Effector memory CD8-positive, alpha-beta T cell (primary cell): Measurements from ENCODE around the gene DNAJB6.
"Not testable (repeated sequence)": the region's sequence is repeated elsewhere in the genome, so short reads cannot be mapped to it uniquely, and the experiment has no call there.

Experiments used
- ATAC-seq: fragments of 150-1000 bp; cut with Tn5 transposase; replicated peaks from 2 replicates; pipeline ENCODE4 v1.10.0; 2021; ENCODE audit warnings: mild to moderate bottlenecking, moderate library complexity
- DNase-seq, 3 experiments: peaks; one replicate each; pipeline ENCODE4 v3.0.0; 2021
- H3K27ac Mint-ChIP-seq, 2 donors: one replicate each; pipeline ENCODE4 v1.8.0; 2022; ENCODE audit warnings: mild to moderate bottlenecking in 2 of 2, mixed read lengths in 2 of 2, moderate library complexity in 2 of 2
- H3K27me3 Mint-ChIP-seq, 2 donors: one replicate each; pipeline ENCODE4 v1.8.0; 2022; ENCODE audit warnings: mixed read lengths in 2 of 2
- H3K36me3 Mint-ChIP-seq: one replicate; pipeline ENCODE4 v1.8.0; 2022; ENCODE audit warnings: mild to moderate bottlenecking, moderate library complexity, mixed read lengths; ENCODE audit not compliant: insufficient read depth
- H3K4me1 Mint-ChIP-seq, 2 donors: one replicate each; pipeline ENCODE4 v1.8.0; 2022; ENCODE audit warnings: low read depth in 2 of 2, mixed read lengths in 2 of 2
- H3K4me3 Mint-ChIP-seq, 2 donors: one replicate each; pipeline ENCODE4 v1.8.0; 2022; ENCODE audit warnings: mild to moderate bottlenecking in 2 of 2, mixed read lengths in 2 of 2, moderate library complexity in 2 of 2
- H3K9me3 Mint-ChIP-seq, 2 donors: one replicate each; pipeline ENCODE4 v1.8.0; 2022; ENCODE audit warnings: mixed read lengths in 2 of 2

Gene DNAJB6

GRCh38 chr7:157306846-157307838, 29.7 kb upstream of the DNAJB6 start:
- H3K4me3 Mint-ChIP-seq: no peak overlapping the region
- peaks cover 26 to 27% of the 10 kb centered on the region in 2 donors for H3K4me1 Mint-ChIP-seq
- DNase-seq (no peak), ATAC-seq (no peak)
- peak overlapping the region; percentile 66 to 90 for H3K27ac Mint-ChIP-seq
- H3K9me3 Mint-ChIP-seq: no peaks in the 10 kb centered on the region
- H3K27me3 Mint-ChIP-seq: no peaks in the 10 kb centered on the region
- H3K36me3 Mint-ChIP-seq: peaks cover 18% of the 10 kb centered on the region

DNA sequence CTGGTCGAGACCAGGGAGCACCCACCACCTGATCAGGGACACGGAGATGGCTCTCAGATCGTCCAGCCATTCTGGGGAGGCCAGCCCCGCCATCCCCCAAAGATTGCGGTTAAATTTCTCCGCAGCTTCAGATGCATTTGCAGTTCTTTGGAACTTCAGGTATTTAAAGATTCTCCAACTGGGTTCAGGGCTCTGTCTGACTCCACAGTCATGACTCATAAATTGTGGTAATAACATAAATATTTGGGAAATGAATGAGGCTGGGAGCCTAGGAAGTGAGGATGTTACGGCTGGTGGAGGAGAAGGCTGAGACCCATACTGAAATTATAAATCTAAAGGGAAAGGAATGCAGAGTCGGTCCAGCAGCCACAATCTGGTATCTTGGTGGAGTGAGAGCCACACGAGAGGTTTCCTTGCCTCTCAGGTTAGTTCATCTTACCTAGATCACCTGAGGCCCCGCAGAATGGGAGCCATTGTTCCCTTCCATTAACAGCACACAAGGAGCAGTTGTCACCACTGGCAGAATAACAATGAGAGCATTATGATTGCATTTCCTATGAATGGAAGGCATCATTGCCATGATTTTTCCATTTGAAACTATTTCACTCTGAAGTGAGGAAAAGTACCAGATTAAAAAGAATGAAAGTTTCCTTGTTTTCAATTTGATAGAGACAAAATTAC, 26.7 kb upstream of the DNAJB6 start:
- DNase-seq: no peak

DNA sequence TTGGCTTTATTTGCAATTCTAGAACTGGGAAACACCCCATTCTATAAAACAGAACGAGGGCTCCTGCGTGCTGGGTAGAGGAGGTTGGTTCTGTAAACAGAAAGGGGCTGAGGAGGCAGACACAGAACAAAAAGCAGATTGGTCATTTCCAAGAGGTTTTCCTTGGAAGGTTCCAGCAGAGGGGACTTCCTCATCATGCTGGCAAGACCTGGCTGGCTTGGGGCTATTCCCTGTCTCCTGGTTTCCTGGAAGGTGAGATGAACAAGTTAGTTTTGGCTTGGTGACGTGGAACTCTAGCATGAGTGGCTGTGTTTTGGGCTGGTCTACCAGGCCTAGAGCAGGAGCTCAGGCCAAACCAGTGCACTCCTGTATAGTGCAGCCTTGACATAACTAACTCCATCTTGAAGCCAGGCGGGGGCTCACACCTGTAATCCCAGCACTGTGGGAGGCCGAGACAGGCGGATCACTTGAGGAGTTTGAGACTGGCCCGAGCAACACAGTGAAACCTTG, 26.1 kb upstream of the DNAJB6 start:
- Mint-ChIP-seq H3K27ac (no peak overlapping the region), H3K36me3 (peaks cover 13% of the 10 kb centered on the region), H3K27me3 (no peaks in the 10 kb centered on the region), H3K9me3 (no peaks in the 10 kb centered on the region), H3K4me3 (no peak overlapping the region), H3K4me1 (peaks cover 10 to 12% of the 10 kb centered on the region in 2 donors)
- ATAC-seq (no peak), DNase-seq (no peak)

More for the DNA sequence above, 26.7 kb upstream of the DNAJB6 start:
- peak overlapping the region in 1 of 2 donors; percentile 17 for H3K27ac Mint-ChIP-seq
- H3K36me3 Mint-ChIP-seq: peaks cover 13% of the 10 kb centered on the region
- H3K4me1 Mint-ChIP-seq: peaks cover 10 to 14% of the 10 kb centered on the region in 2 donors
- no peak overlapping the region for H3K4me3 Mint-ChIP-seq
- H3K9me3 Mint-ChIP-seq: no peaks in the 10 kb centered on the region
- no peak for ATAC-seq
- no peaks in the 10 kb centered on the region for H3K27me3 Mint-ChIP-seq

DNA sequence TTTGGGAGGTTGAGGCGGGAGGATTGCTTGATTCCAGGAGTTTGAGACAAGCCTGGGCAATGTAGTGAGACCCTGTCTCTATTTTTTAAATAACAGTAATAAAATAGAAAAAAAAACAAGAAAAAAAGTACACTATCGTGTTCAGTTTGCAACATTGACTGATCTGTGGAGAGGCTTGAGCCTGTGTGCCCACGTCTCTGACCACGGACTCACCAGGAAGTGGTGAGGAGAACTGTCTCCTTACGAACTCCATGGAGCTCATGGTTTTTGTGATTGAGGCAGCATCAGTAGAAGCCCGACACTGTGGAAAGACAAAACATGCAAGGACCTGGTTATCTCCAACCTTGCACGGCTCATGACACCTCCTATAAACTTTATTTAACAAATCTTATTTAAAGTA, 23.9 kb upstream of the DNAJB6 start:
- Mint-ChIP-seq H3K4me3 (no peak overlapping the region), H3K36me3 (peaks cover 3% of the 10 kb centered on the region), H3K4me1 (peaks cover 0 to 5% of the 10 kb centered on the region in 2 donors), H3K27me3 (no peaks in the 10 kb centered on the region), H3K9me3 (no peaks in the 10 kb centered on the region), H3K27ac (no peak overlapping the region)
- DNase-seq (no peak), ATAC-seq (no peak)

DNA sequence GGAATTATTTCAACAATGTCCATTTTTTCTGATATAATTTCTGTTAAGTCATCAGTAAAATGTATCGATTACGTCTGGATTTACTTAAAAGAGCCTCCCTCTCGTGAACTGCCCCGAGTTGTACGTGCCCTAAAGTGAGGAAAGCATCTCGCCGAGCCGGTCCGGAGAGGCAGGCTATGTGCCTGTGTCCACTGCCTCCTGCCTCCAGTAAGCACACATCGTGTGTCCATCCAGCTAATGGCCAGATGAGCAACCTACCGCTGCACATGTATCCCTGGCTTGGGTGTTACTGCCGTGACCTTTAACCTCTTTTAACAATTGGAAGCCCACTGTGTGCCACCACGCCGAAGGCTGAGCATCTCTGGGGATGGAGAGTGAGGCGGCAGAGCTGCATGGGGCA, 23.2 kb upstream of the DNAJB6 start:
- no peaks in the 10 kb centered on the region for H3K9me3 Mint-ChIP-seq
- ATAC-seq: no peak
- no peak overlapping the region for H3K4me3 Mint-ChIP-seq
- H3K27me3 Mint-ChIP-seq: no peaks in the 10 kb centered on the region
- H3K36me3 Mint-ChIP-seq: peaks cover 3% of the 10 kb centered on the region
- peaks cover 0 to 4% of the 10 kb centered on the region in 2 donors for H3K4me1 Mint-ChIP-seq
- H3K27ac Mint-ChIP-seq: no peak overlapping the region
- DNase-seq: no peak

DNA sequence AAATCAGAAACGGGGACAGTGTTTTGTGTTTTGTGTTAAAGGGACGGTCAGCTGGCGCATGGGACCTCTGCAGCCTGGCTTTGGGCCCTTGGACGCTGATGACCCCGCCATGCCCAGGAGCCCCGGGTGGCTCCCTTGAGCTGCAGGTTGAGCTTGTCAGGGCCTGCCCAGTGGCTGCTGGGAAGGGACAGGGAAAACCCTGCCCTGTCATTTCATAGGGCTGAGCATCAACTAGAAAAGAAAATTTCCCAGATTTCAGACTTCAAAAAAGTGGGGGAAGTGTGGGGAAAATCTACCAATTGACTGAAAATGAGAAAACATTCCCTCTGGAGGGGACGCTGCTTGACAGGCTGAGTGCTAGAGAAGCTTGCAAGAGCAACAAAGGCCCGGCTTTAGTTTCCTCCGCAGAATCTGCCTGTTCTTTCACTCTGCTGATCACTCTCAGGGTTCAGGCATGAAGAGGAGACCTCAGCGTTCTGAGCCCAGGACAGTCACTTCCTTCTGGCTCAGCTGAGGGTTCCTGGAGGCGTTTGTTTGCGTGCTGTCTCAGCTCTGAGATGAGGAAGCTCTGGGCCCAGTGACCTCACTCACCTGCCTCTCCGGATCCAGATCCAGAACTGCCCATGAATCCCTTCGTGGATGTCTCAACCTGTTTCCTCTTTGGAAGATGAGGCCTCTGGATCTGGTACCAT, 18.6 kb upstream of the DNAJB6 start:
- no peak for ATAC-seq
- H3K4me3 Mint-ChIP-seq: no peak overlapping the region

DNA sequence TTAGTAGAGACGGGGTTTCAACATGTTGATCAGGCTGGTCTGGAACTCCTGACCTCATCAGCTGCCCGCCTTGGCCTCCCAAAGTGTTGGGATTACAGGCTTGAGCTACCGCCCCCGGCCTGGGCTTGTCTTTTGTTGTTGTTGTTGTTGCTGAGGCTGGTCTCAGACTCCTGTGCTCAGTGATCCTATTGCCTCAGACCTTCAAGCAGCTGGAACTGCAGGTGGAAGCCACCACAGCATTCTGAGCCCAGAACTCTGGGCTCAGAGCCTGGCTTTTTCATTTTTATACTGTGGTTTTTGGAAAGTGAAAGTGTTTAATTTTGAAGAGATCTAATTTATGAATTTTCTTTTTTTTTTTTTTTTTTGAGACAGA, 16.2 kb upstream of the DNAJB6 start:
- Mint-ChIP-seq H3K36me3 (peaks cover 3% of the 10 kb centered on the region), H3K4me1 (peaks cover 0 to 4% of the 10 kb centered on the region in 2 donors), H3K27ac (no peak overlapping the region), H3K4me3 (no peak overlapping the region), H3K9me3 (no peaks in the 10 kb centered on the region), H3K27me3 (peaks cover 0 to 5% of the 10 kb centered on the region in 2 donors)
- DNase-seq (no peak), ATAC-seq (peak; percentile 24)

More for the DNA sequence above, 18.6 kb upstream of the DNAJB6 start:
- Mint-ChIP-seq H3K9me3 (no peaks in the 10 kb centered on the region), H3K27me3 (no peaks in the 10 kb centered on the region), H3K36me3 (peaks cover 3% of the 10 kb centered on the region), H3K27ac (no peak overlapping the region), H3K4me1 (peaks cover 0 to 4% of the 10 kb centered on the region in 2 donors)
- DNase-seq: no peak

DNA sequence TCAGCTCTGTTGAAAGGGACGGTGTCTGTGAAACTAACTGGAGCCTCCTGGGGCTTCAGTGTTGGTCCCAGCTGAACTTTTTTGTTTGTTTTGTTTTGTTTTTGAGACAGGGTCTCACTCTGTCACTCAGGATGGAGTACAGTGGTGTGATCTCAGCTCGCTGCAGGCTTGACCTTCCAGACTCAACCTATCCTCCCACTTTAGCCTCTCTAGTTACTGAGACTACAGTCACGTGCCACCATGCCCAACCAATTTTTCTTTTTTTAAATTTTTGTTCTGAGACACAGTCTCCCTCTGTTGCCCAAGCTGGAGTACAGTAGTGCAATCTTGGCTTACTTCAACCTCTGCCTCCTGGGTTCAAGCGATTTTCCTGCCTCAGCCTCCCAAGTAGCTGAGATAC, 13.4 kb upstream of the DNAJB6 start:
- H3K36me3 Mint-ChIP-seq: peaks cover 6% of the 10 kb centered on the region
- H3K27ac Mint-ChIP-seq: no peak overlapping the region
- peaks cover 0 to 6% of the 10 kb centered on the region in 2 donors for H3K27me3 Mint-ChIP-seq
- no peaks in the 10 kb centered on the region for H3K9me3 Mint-ChIP-seq
- DNase-seq (no peak), ATAC-seq (no peak)
- H3K4me1 Mint-ChIP-seq: peaks cover 0 to 4% of the 10 kb centered on the region in 2 donors
- H3K4me3 Mint-ChIP-seq: no peak overlapping the region

- H3K27me3 Mint-ChIP-seq: peaks cover 18% of the 10 kb centered on the region in 2 donors
- ATAC-seq: no peak
- H3K4me3 Mint-ChIP-seq: no peak overlapping the region
- H3K9me3 Mint-ChIP-seq: no peaks in the 10 kb centered on the region
- H3K4me1 Mint-ChIP-seq: no peaks in the 10 kb centered on the region
- DNase-seq: no peak
- peaks cover 3% of the 10 kb centered on the region for H3K36me3 Mint-ChIP-seq
- H3K27ac Mint-ChIP-seq: no peak overlapping the region
Measured at GRCh38 chr7:157329447-157329846, 7.4 kb upstream of the DNAJB6 start.

DNA sequence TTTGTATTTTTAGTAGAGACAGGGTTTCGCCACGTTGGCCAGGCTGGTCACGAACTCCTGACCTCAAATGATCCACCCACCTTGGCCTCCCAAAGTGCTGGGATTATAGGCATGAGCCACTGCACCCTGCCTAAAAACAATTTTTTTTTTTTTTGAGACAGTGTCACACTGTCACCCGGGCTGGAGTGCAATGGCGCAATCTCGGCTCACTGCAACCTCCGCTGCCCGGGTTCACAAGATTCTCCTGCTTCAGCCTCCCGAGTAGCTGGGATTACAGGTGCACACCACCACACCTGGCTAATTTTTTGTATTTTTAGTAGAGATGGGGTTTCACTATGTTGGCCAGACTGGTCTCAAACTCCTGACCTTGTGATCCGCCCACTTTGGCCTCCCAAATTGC, 6.2 kb upstream of the DNAJB6 start:
- not testable (repeated sequence) for DNase-seq, H3K4me1 Mint-ChIP-seq, H3K27ac Mint-ChIP-seq, H3K36me3 Mint-ChIP-seq, H3K9me3 Mint-ChIP-seq, H3K4me3 Mint-ChIP-seq, ATAC-seq
- peaks cover 13 to 18% of the 10 kb centered on the region in 2 donors for H3K27me3 Mint-ChIP-seq

GRCh38 chr7:157331049-157331448, 5.8 kb upstream of the DNAJB6 start:
- H3K27me3 Mint-ChIP-seq: peaks cover 12 to 18% of the 10 kb centered on the region in 2 donors

GRCh38 chr7:157335236-157335635, 1.6 kb upstream of the DNAJB6 start:
- Mint-ChIP-seq H3K4me3 (peak overlapping the region; percentile 90 to 99), H3K27ac (peak overlapping the region in 1 of 2 donors; percentile 98), H3K27me3 (peaks cover 11 to 12% of the 10 kb centered on the region in 2 donors), H3K9me3 (no peaks in the 10 kb centered on the region), H3K36me3 (peaks cover 42% of the 10 kb centered on the region), H3K4me1 (peaks cover 22 to 31% of the 10 kb centered on the region in 2 donors)
- no peak for ATAC-seq
- DNase-seq: no peak

More at GRCh38 chr7:157331049-157331448, 5.8 kb upstream of the DNAJB6 start:
- H3K4me3 Mint-ChIP-seq, H3K9me3 Mint-ChIP-seq, H3K36me3 Mint-ChIP-seq, H3K4me1 Mint-ChIP-seq, H3K27ac Mint-ChIP-seq, DNase-seq, ATAC-seq: not testable (repeated sequence)

DNA sequence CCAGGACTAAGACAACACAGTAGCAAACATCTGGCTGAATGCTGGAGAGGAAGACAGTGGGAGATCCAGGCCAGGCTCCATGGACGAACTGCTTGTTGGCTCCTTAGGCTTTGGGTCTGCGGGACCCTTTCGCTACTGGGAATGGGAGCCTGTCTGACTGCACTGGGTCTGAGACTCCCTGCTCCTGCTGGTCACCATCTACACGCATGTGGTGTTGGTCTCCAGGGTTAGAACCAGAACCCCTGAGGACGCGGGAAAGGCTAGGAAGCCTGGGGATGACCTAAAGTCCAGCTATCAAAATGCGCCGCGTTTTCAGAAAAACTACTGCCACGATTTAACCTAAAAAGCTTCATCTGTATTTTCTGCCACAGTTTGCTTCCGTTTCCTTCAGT, 817 bp upstream of the DNAJB6 start:
- no peak for ATAC-seq
- H3K4me1 Mint-ChIP-seq: peaks cover 25 to 33% of the 10 kb centered on the region in 2 donors
- no peak for DNase-seq
- peak overlapping the region; percentile 90 to 99 for H3K4me3 Mint-ChIP-seq
- H3K27ac Mint-ChIP-seq: peak overlapping the region; percentile 98 to 100
- peaks cover 11 to 12% of the 10 kb centered on the region in 2 donors for H3K27me3 Mint-ChIP-seq
- peaks cover 50% of the 10 kb centered on the region for H3K36me3 Mint-ChIP-seq
- H3K9me3 Mint-ChIP-seq: no peaks in the 10 kb centered on the region
